Right kidney (tissue), 1 donor: ENCODE results near the gene BPIFB1.
A peak's percentile ranks its signal among the peaks of the same experiment; 100 is the strongest.

ENCODE experiments used
- DNase-seq: peaks from one replicate; pipeline ENCODE4 v3.0.0-alpha.2; 2016

Gene BPIFB1

GRCh38 chr20:33299111-33299603 is 16.1 kb downstream of the BPIFB1 start:
- DNase-seq: peak; percentile 55

- no peak for DNase-seq
Measured at GRCh38 chr20:33301192-33301930, 18.3 kb downstream of the BPIFB1 start.

DNA sequence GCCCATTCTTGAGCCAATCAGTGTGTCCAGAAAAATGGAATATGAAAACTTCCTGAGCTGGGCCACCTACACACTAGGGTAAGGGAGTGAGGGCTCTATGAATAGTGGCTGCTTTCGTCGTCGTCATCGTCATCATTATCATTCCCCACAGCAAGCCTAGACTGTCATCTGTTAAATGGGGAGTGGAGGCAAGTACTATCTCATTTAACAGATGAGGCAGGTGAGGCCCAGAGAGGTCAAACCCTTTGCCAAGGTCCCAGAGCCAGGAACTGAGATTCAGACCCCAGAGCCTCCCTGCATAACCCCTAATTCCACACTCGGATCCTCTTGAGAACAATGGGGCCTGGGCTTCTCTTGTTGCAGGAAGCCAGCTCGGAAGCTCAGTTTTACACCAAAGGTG is 20.6 kb downstream of the BPIFB1 start:
- DNase-seq: no peak

- no peak for DNase-seq
Measured at GRCh38 chr20:33304046-33304445, 21.0 kb downstream of the BPIFB1 start.

DNA sequence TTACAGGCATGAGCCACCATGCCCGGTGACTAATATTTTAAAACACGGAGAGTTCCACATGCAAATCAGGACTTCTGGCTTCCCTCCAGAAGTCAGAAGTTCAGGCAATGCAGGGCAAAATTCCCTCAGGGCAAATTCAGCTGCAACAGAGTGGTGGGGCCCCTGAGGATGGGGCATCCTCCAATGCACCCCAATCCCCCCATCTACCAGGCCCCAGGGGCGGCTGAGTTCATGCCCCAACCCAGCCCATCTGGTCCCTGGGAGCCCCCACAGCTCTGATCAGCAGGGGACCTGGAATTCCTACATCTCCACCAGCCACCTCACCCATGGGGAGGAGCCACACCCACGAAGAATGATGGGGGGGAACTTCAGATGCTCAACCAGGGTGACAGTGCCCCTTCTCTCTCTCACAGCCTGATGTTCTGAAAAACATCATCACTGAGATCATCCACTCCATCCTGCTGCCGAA is 22.6 kb downstream of the BPIFB1 start:
- DNase-seq: no peak

- no peak for DNase-seq
Measured at GRCh38 chr20:33306228-33306627, 23.2 kb downstream of the BPIFB1 start.

- no peak for DNase-seq
Measured at GRCh38 chr20:33306807-33307206, 23.8 kb downstream of the BPIFB1 start.

- DNase-seq: no peak
Measured at GRCh38 chr20:33308668-33309067, 25.7 kb downstream of the BPIFB1 start.

- no peak for DNase-seq
Measured at GRCh38 chr20:33309631-33310030, 26.6 kb downstream of the BPIFB1 start.

GRCh38 chr20:33310327-33310899 is 27.4 kb downstream of the BPIFB1 start:
- DNase-seq: no peak

GRCh38 chr20:33311011-33311410 is 28.0 kb downstream of the BPIFB1 start:
- DNase-seq: no peak

DNA sequence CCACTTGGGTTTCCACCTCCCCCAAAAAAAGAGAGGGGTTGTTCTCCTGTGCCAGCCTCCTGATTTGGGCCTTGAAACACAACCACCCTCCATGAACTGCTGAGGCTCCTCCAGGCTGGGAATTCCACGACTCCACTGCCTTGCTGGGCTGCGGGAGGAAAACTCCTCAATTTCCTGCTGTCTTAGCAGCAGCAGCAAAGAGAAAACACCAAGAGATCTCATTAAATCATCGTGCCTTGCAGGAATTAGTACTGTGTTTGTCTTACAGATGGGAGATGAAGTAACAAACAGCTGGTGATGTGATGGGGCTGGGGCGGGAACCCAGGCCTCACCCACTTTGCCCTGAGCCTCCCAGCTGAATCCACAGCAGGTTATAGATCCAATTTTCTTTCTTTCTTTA is 29.0 kb downstream of the BPIFB1 start:
- no peak for DNase-seq

DNA sequence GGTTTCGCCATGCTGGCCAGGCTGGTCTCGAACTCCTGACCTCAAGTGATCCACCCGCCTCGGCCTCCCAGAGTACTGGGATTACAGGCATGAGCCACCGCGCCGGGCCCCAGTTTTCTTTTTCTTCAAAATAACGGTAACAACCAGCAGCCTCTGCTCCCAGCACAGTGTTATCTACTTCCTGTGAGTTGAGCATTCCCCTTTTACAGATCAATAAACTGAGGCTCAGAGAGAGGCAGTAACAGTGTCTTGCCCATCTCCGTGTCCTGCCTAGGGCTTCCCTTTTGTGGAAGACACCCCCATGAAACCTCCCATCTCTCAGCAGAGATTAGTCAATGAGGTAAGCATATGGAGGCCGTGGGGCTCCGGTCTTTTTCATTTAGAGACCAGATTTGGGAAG is 29.6 kb downstream of the BPIFB1 start:
- no peak for DNase-seq

- DNase-seq: no peak
Measured at GRCh38 chr20:33313686-33314314, 30.8 kb downstream of the BPIFB1 start.

- no peak for DNase-seq
Measured at GRCh38 chr20:33316343-33316742, 33.3 kb downstream of the BPIFB1 start.

DNA sequence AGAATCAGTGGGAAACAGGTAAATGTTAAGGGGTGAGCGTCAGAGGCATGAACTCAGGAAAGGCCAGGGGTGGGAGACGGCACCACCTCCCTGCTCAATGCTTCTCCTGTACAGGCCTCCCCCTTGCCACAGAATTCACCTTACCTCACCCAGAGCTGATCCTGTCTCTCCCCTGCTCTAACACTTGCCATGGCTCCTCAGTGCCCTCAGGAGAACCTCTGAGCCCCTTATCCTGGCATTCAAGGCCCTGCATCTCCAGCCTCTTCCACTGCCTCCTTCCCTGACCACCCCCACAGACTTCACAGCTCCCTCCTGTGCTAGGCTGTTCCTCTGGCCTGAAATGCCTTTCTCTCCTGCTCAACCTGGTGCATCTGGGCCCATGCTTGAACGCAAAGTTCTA is 33.9 kb downstream of the BPIFB1 start:
- DNase-seq: no peak

DNA sequence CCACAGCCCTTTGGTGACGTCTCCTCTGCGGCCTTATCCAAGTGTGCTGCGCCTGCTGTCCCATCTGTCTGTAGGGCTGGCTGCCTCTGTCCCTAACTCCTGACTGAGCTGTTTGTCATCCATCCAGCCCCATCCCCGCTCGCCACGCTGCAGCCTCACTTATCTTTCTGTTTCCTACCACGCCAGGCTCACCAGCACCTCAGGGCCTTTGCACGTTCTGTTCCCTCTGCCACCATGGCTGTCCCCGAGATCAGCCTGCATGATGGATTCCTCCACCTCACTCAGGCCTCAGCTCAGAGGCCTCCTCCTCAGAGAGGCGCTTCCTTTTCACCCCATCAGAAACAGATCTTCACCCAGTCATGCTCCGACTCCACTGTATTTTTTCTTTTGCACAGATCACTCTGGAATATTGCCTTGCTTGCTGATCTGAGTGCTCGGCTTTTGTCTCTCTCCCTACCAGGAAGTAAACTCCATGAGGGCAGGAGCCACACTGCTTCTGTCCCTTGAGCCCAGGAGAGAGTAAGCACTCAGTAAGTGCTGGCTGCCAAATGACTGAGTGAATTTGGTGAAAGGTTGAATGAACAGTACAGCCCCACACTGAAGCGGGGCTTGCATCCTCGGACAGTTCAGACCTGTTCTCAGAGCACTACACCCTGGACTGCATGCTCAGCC is 34.5 kb downstream of the BPIFB1 start:
- DNase-seq: no peak

- DNase-seq: no peak
Measured at GRCh38 chr20:33318096-33318429, 35.0 kb downstream of the BPIFB1 start.

- no peak for DNase-seq
Measured at GRCh38 chr20:33320006-33320405, 37.0 kb downstream of the BPIFB1 start.

GRCh38 chr20:33322456-33322855 is 39.4 kb downstream of the BPIFB1 start:
- no peak for DNase-seq

DNA sequence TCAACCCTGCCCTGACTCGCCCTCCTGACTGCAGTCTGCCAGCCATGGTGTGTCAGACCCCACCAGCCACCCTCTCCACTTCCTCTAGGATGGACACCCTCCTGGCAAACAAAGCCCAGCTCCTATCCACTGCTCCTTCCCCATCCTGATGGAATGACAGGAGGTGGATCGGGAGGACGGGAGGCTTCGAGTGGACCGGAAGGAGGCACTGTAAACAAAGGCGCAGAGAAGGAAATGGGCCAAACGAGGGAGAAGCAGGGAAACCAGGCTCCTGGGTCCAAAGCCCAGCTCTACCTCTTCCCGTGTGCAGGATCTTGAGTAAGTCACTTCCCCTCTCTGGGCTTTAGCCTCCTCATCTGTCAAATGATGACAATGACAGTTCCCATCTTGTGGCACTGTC is 40.2 kb downstream of the BPIFB1 start:
- DNase-seq: no peak

DNA sequence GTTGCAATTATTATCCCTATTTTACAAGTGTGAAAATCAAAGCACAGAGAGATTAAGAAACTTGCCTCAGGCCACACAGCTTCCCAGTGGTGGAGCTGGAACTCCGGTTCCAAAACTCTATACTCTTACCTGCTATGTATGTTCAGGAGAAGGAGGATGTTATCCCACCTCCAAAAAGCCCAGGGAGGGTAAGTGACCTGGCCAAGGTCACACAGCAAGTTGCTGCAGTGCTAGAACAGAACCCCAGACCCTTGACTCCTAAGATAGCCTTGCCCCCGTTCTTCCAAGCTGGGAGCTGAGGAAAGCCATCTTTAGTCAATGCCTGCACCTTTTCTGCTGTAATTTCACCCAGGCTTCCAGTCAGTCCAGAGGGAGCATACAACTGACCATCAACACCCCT is 42.3 kb downstream of the BPIFB1 start:
- no peak for DNase-seq
